ENCODE results near the gene GLRA1.

Gene GLRA1

DNA sequence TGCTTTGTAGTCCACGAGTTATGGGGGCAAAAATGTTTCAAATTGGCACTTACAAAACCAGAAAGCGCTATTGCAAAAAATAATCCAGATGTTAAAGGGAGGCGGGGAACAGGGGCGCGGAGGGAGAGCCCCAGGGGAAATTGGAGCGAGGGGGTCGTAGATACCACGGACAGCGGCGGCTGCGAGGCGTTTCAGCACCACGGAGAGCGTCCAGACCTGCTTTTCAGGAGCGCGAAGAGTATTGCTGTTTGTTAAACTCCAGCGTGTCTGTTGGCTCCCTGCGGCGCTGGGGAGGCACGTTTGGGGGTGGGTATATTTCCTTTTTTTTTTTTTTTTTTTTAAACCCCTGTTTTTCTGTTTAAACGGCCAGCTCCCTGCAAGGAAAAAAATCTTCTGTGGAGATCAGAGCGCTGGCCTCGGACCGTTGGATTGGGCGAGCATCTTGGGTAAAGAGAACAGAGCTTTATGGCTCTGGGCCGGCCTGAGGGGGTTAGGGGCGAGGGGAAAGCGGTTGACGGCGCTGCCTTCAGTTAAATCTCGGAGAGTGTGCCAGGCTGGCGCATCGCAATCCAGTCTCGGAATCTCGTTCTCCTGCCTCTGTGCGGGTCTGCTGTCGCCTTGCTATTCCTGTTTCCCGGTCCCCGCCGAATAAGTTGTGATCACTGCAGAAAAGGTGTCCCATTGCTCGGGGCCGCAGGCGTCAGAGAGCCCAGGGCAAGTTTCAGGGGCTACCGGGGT lies at the start of gene GLRA1:
Gene GLRA1 (minus strand): TSS at position 288 of the 738 bp plus-strand sequence. CDS start 302 bp downstream, outside the sequence.
- no peak for DNase-seq

GRCh38 chr5:151970885-151971284 lies 46.2 kb upstream of the GLRA1 start:
- DNase-seq, result no peak

GRCh38 chr5:151967865-151968264 lies 43.2 kb upstream of the GLRA1 start:
- no peak for DNase-seq

DNA sequence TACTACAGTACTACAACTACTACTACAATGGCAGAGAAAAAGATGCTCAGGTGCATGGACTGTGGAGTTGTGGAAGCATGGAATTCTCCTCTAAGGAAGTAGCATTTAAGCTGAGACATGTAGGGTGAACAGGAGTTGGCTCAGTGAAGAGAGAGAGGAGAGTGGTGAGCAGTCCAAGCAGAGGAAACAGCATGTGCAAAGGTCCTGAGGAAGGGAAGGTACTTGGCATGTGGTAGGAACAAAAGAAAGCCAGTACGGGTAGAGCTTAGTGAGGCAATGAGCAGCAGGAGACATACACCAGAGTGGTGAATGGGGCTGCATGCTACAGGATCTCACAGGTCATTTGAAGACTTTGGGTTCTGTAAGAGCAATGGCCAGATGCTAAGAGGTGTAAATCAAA lies 41.4 kb upstream of the GLRA1 start:
- DNase-seq, result no peak

DNA sequence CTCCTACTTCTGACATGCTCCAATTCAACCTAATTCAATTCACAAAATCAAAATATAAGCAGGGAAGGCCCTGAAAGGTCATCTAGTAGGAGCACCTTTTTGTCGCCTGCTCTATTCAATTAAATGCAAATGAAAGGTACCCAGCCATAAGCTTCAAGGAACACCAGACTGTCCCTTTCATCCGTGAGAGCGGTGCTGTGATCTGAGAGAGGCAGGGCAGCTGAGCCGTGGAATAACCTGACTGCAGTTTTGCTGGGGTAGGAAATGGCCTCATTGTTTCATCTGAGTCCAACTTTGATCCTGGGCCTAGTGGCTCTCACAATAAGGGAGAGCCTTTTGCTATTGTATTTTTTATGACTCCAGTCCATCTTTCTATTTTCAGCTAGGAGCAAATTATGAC lies 39.8 kb upstream of the GLRA1 start:
- no peak for DNase-seq

DNA sequence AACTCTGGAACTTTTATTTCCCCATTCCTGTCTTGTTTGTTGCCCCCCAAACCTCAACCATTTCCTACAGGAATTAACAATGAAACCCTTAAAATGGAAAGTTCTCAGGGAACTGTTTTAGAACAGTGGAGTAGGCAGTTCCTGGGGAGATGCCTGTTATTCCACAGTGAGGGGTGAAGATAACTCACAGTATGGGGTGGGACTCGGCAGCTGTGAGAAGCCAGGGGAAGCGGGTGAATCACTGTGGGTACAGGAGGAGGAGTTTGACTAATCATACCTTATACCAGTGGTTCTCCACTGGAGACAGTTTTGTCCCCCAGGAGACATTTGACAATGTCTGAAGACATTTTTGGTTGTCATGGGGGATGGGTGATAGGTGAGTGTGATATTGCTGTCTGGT lies 36.9 kb upstream of the GLRA1 start:
- no peak for DNase-seq

- no peak for DNase-seq
These were observed 33.5 kb upstream of the GLRA1 start for GRCh38 chr5:151958111-151958510.

- no peak for DNase-seq
These were observed 32.1 kb upstream of the GLRA1 start for GRCh38 chr5:151956725-151957124.

DNA sequence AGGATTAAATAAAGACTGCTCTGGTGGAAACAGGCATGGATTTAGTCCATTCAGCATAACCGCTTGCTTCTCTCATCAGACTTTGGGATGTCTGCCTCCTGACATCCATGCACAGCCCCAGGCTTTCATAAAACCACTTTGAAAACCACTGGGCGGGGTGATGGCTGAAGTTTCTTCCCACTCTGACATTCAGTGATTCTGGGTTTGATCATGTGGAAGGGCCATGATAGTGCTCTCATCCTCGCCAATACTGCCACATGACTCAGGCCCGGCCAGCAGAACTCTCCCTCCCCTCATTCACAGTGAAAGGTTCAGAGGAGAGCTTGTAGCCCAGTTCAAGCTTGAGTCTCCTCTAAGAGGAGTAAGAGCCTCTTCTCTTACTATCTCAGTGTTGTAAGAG lies 29.6 kb upstream of the GLRA1 start:
- DNase-seq, result no peak

DNA sequence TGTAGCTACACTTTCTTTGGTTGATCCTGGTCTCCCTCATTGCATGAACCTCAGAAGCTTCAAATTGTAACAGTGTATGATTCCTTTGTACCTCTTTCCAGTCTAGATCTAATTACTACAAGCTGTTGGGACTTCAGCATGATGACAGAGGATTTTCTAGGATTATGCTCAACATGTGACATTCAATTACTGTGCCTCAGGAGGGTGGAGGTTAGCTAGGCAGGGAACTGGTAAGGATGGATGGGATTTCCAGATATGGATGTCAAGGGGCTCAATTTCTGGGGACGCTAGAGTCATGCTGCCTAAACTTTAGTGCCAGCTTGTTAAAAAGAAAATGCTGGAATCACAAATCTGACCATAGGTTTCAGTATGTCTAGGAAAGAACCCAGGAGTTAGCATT lies 29.2 kb upstream of the GLRA1 start:
- no peak for DNase-seq

DNA sequence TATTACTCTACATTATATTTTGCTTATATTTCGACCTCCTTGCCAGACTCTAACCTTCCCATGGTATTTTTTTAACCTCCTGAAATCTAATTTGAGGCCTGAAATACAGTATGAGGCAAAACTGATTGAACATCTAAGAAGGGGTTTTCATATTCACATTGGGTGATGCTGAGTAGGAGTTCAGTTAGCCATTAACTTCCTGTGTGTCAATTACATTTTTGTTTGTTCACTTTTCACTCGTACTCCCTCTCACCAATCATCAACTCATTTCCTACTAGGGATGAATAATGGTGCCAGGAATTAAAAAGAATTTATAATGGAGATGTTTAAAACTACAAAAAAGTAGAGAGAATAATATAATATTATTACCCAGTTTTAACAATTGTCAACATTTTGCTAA lies 27.6 kb upstream of the GLRA1 start:
- no peak for DNase-seq

DNA sequence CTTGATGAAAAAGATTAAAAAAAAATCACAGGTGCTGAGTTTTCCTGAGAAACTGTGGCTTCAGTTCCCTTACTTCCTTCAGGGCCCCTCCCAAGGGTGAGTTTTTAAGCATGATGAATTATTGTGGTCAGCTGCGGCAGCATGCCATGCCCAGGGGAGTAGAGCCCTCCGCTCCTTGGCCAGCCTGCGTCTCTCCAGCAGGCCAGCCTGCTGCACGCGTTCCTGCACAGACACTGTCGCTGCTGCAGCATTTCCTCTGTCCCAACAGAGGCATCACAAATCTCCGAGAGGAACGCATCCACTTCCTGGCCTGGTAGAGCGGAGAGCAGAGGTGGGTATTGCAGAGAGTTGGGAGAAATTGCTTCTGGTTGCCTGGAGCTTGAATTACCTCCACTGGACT lies 26.1 kb upstream of the GLRA1 start:
- no peak for DNase-seq

- DNase-seq, result no peak
These were observed 25.2 kb upstream of the GLRA1 start for GRCh38 chr5:151949701-151950308.

GRCh38 chr5:151949113-151949512 lies 24.5 kb upstream of the GLRA1 start:
- no peak for DNase-seq

DNA sequence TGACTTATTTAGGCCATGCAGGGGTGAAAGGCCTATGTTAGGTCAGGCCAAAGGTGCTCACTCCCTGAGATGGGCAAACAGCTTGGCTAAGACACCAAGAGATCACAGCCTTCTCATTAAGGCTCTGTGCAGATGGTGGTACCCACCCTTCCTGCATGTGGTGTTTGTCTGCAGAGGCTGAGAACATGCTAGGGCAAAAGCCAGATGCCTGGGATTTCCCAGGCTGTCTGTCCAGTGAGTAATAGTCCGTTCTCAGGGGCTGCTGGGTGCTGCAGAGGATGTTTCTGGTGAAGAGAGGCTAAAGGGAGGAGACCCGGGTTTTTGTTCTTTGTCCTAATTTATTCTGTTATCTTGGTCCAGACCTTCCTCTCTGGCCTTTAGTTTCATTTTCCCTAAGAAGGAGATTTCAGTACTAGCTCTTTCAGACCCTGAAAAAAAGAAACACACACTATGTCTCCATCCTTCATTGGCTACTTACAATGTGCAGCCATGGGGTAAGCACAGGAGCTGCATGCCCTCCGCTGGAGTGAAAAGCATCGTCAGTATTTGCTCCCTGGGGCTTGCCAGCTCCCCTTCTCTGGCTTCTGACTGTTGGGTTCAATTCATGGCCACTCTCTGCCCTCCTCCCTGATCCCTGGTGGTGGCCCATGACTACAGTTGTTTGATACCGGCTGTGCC lies 23.4 kb upstream of the GLRA1 start:
- no peak for DNase-seq

GRCh38 chr5:151937851-151938250 lies 13.2 kb upstream of the GLRA1 start:
- DNase-seq, result no peak

DNA sequence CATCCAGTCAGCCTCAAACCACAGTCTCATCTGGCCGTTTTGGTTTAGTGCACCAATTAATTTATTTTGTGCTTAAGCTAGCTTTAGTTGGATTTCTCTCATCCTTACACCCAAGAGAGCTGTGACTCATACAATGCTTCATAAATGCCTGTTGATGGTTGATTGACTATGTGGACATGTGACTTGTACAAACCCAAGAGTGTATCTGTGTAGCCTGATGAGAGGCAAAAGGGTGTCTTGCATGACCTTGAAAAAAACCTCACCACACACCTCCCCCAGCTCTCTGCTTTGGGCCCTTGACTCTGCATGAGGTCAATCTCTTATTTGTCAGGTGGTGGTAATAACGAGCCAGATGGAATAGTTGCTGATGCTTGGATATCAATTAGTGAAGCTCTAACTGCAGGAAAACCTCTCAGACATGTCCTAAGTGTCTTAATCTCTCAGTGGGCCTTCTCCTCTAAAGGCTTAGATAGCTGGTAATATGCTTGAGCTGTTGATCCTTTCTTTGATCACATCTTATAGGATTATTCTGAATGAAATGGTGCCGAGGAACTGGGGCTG lies 10.6 kb upstream of the GLRA1 start:
- no peak for DNase-seq

- DNase-seq, result no peak
These were observed 6.6 kb upstream of the GLRA1 start for GRCh38 chr5:151931260-151931659.

DNA sequence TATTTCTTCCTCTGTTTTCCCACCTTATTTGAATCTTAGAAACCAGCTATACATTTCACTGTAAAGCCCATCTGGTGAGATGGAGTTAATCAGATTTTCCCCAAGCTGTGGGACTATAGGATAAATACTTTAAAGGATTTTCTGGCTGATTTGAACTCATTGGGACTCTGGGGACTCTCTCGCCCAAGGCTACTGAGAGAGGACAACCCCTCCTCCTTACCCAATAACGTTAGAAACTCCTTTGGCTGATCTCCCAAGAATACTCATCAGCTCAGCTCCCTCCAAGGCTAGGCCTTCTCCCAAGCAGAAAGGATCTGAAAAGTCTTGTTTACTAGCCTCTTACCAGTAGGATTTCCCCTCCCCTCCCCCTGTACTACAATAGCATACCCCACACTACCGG lies 1.5 kb upstream of the GLRA1 start:
- no peak for DNase-seq

- DNase-seq, result no peak
These were observed 689 bp upstream of the GLRA1 start for GRCh38 chr5:151925340-151925739.

DNA sequence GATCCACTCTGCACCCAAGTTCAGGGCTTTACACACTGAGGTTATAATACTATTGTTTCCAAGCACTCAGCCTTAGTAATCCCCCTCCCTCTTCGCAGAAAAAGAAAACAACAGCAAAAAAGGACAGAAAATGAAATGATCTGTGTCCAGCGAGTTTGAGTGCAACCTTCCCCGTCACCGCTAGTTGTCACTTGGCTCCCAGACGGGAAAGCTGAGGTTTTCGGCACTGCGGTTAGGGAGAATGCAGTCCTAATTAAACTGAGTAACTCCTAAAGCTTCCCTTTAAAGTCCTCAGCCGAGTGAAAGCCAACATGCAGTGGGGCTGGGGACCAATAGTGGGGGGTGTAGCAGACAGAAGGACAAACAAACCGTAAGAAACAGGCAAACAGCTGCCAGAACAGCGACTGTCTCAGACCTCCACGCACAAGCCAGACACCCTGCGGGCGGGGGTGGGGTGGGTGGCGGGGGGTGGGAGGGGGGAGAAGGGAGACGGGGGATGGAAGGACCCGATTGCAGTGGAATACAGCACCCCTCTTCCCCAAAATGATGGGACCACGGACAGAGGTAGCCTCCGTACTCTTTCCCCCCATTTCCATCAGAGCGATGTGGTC lies 680 bp downstream of the GLRA1 start:
- DNase-seq, result no peak

- DNase-seq, result no peak
These were observed 2.7 kb downstream of the GLRA1 start for GRCh38 chr5:151921916-151922315.

DNA sequence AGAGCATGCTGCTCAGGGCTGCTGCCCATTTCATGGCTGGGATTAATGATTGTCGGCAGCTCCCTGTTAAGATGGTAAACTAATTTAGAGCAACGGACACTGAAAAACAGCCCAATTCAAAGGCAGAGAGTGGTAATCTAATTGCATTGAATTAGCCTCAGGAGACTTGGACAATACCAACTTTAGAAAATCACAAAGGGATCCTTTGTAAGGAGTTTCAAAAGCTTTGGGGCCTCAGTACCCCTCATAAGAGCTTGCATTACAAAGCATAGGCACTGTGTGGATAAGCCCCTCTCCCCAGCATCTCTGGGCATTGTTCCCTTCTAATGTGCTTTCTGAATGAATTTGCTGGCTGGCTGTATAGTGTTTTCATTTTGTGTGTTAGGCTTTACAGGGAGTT lies 6.7 kb downstream of the GLRA1 start:
- no peak for DNase-seq

- no peak for DNase-seq
These were observed 11.2 kb downstream of the GLRA1 start for GRCh38 chr5:151913425-151913824.

All from NCI-H2171 (cell line).